Central memory CD8-positive, alpha-beta T cell (primary cell): Measurements from ENCODE around the gene CREB3.

ENCODE experiments used
- ATAC-seq: fragments of 150-1000 bp; cut with Tn5 transposase; replicated peaks from 2 replicates; pipeline ENCODE4 v1.10.0; 2022; ENCODE audit warnings: mild to moderate bottlenecking, moderate FRiP score, moderate number of reproducible peaks; ENCODE audit not compliant: poor library complexity, severe bottlenecking; ENCODE audit errors: extremely low read depth
- DNase-seq, 2 donors: peaks; one replicate each; pipeline ENCODE4 v3.0.0; 2021; ENCODE audit warnings: low spot score in 2 of 2
- H3K27ac Mint-ChIP-seq: one replicate; pipeline ENCODE4 v1.8.0; 2022; ENCODE audit warnings: low read depth, mild to moderate bottlenecking, moderate library complexity, mixed read lengths
- H3K27me3 Mint-ChIP-seq: one replicate; pipeline ENCODE4 v1.8.0; 2022; ENCODE audit warnings: mixed read lengths
- H3K36me3 Mint-ChIP-seq: one replicate; pipeline ENCODE4 v1.8.0; 2022; ENCODE audit warnings: mild to moderate bottlenecking, moderate library complexity, mixed read lengths; ENCODE audit not compliant: insufficient read depth
- H3K4me1 Mint-ChIP-seq: one replicate; pipeline ENCODE4 v1.8.0; 2022; ENCODE audit warnings: mixed read lengths
- H3K4me3 Mint-ChIP-seq: one replicate; pipeline ENCODE4 v1.8.0; 2022; ENCODE audit warnings: mild to moderate bottlenecking, moderate library complexity, mixed read lengths
- H3K9me3 Mint-ChIP-seq: one replicate; pipeline ENCODE4 v1.8.0; 2022; ENCODE audit warnings: mixed read lengths

CREB3 gene

GRCh38 chr9:35748858-35749514, 16.5 kb downstream of the CREB3 start, which contains the start of the genes GBA2 and RGP1:
Gene GBA2 (minus strand): TSS chr9:35749228. CDS start chr9:35748704, 524 bp downstream.
Gene RGP1 (plus strand): TSS chr9:35749287. CDS start chr9:35749756, 469 bp downstream.
- no peaks in the 10 kb centered on the region for H3K9me3 Mint-ChIP-seq
- ATAC-seq (peak; percentile 78), DNase-seq (peak in 1 of 2 donors; percentile 37)
- no peaks in the 10 kb centered on the region for H3K27me3 Mint-ChIP-seq
- H3K27ac Mint-ChIP-seq, result peak within 1 kb of the TSS; percentile 91
- peak within 1 kb of the TSS; percentile 97 for H3K4me3 Mint-ChIP-seq
- peaks cover 51% of the 10 kb centered on the region for H3K4me1 Mint-ChIP-seq
- H3K36me3 Mint-ChIP-seq, result peaks cover 21% of the 10 kb centered on the region

- Mint-ChIP-seq H3K27me3 (no peaks in the 10 kb centered on the region), H3K4me1 (peaks cover 49% of the 10 kb centered on the region)
- no peak for DNase-seq
These were observed 17.2 kb downstream of the CREB3 start for GRCh38 chr9:35749515-35750255.

GRCh38 chr9:35750256-35750531, 17.7 kb downstream of the CREB3 start:
- Mint-ChIP-seq H3K36me3 (peaks cover 15% of the 10 kb centered on the region), H3K27me3 (no peaks in the 10 kb centered on the region), H3K4me3 (peak overlapping the region; percentile 97), H3K9me3 (no peaks in the 10 kb centered on the region), H3K27ac (peak overlapping the region; percentile 91), H3K4me1 (peaks cover 45% of the 10 kb centered on the region)
- ATAC-seq, result no peak
- DNase-seq, result no peak

More at GRCh38 chr9:35749515-35750255, 17.2 kb downstream of the CREB3 start:
- peak overlapping the region; percentile 91 for H3K27ac Mint-ChIP-seq
- no peaks in the 10 kb centered on the region for H3K9me3 Mint-ChIP-seq
- peak; percentile 42 for ATAC-seq
- H3K4me3 Mint-ChIP-seq, result peak overlapping the region; percentile 97
- peaks cover 15% of the 10 kb centered on the region for H3K36me3 Mint-ChIP-seq

- Mint-ChIP-seq H3K36me3 (peaks cover 15% of the 10 kb centered on the region), H3K4me1 (peaks cover 45% of the 10 kb centered on the region), H3K4me3 (no peak overlapping the region), H3K27me3 (no peaks in the 10 kb centered on the region), H3K27ac (no peak overlapping the region), H3K9me3 (no peaks in the 10 kb centered on the region)
- no peak for DNase-seq
- no peak for ATAC-seq
These were observed 21.0 kb downstream of the CREB3 start for GRCh38 chr9:35753466-35753865.

GRCh38 chr9:35754264-35754663, 21.8 kb downstream of the CREB3 start, which contains the start of gene MSMP:
Gene MSMP (minus strand): TSS chr9:35754276. CDS start chr9:35754129, 147 bp downstream.
- DNase-seq, result no peak
- Mint-ChIP-seq H3K27ac (no peak within 1 kb of the TSS), H3K4me1 (peaks cover 50% of the 10 kb centered on the region)

GRCh38 chr9:35755071-35755470, 22.6 kb downstream of the CREB3 start:
- peaks cover 48% of the 10 kb centered on the region for H3K4me1 Mint-ChIP-seq
- no peak for ATAC-seq

More at GRCh38 chr9:35754264-35754663, 21.8 kb downstream of the CREB3 start, which contains the start of gene MSMP:
- ATAC-seq, result no peak
- Mint-ChIP-seq H3K27me3 (no peaks in the 10 kb centered on the region), H3K4me3 (no peak within 1 kb of the TSS), H3K9me3 (no peaks in the 10 kb centered on the region), H3K36me3 (peaks cover 15% of the 10 kb centered on the region)

GRCh38 chr9:35756275-35757225, 24.1 kb downstream of the CREB3 start:
- Mint-ChIP-seq H3K4me3 (peak overlapping the region; percentile 99), H3K4me1 (peaks cover 49% of the 10 kb centered on the region), H3K9me3 (no peaks in the 10 kb centered on the region), H3K27me3 (no peaks in the 10 kb centered on the region), H3K36me3 (peaks cover 13% of the 10 kb centered on the region), H3K27ac (peak overlapping the region; percentile 94)
- DNase-seq, result peak; percentile 53 to 56
- ATAC-seq, result peak; percentile 82

More at GRCh38 chr9:35755071-35755470, 22.6 kb downstream of the CREB3 start:
- Mint-ChIP-seq H3K27ac (no peak overlapping the region), H3K9me3 (no peaks in the 10 kb centered on the region), H3K27me3 (no peaks in the 10 kb centered on the region), H3K36me3 (peaks cover 10% of the 10 kb centered on the region), H3K4me3 (no peak overlapping the region)
- DNase-seq, result no peak

- Mint-ChIP-seq H3K36me3 (peaks cover 13% of the 10 kb centered on the region), H3K27me3 (no peaks in the 10 kb centered on the region), H3K4me3 (peak overlapping the region; percentile 99), H3K4me1 (peaks cover 51% of the 10 kb centered on the region), H3K9me3 (no peaks in the 10 kb centered on the region), H3K27ac (peak overlapping the region; percentile 94)
- DNase-seq, result no peak
- peak; percentile 13 for ATAC-seq
These were observed 24.9 kb downstream of the CREB3 start for GRCh38 chr9:35757226-35757891.

- H3K4me1 Mint-ChIP-seq, result peaks cover 49% of the 10 kb centered on the region
- peak overlapping the region; percentile 99 for H3K4me3 Mint-ChIP-seq
- H3K36me3 Mint-ChIP-seq, result peaks cover 13% of the 10 kb centered on the region
- no peaks in the 10 kb centered on the region for H3K9me3 Mint-ChIP-seq
- no peaks in the 10 kb centered on the region for H3K27me3 Mint-ChIP-seq
- ATAC-seq (no peak), DNase-seq (no peak)
- peak overlapping the region; percentile 94 for H3K27ac Mint-ChIP-seq
These were observed 25.4 kb downstream of the CREB3 start for GRCh38 chr9:35757892-35758275.

- DNase-seq (no peak), ATAC-seq (no peak)
- Mint-ChIP-seq H3K27me3 (no peaks in the 10 kb centered on the region), H3K36me3 (peaks cover 7% of the 10 kb centered on the region), H3K9me3 (no peaks in the 10 kb centered on the region), H3K4me1 (peaks cover 53% of the 10 kb centered on the region), H3K4me3 (no peak overlapping the region), H3K27ac (no peak overlapping the region)
These were observed 26.1 kb downstream of the CREB3 start for GRCh38 chr9:35758475-35759050.

GRCh38 chr9:35759795-35760194, 27.3 kb downstream of the CREB3 start:
- H3K9me3 Mint-ChIP-seq, result no peaks in the 10 kb centered on the region
- H3K27me3 Mint-ChIP-seq, result no peaks in the 10 kb centered on the region
- ATAC-seq (no peak), DNase-seq (no peak)
- H3K36me3 Mint-ChIP-seq, result peaks cover 7% of the 10 kb centered on the region
- no peak overlapping the region for H3K27ac Mint-ChIP-seq
- H3K4me3 Mint-ChIP-seq, result no peak overlapping the region
- peaks cover 58% of the 10 kb centered on the region for H3K4me1 Mint-ChIP-seq
